OCI-M2 (cell line): ENCODE data around the gene KDSR.
"Not testable (repeated sequence)": the region's sequence is repeated elsewhere in the genome, so short reads cannot be mapped to it uniquely, and the experiment has no call there.

Source experiments
- DNase-seq: peaks from one replicate; lab custom pipeline; 2025; ENCODE audit not compliant: unreplicated experiment; lab: John Stamatoyannopoulos, UW

KDSR gene

GRCh38 chr18:63366213-63367052, 573 bp downstream of the KDSR start:
- DNase-seq: no peak

- no peak for DNase-seq
These were observed 1.2 kb downstream of the KDSR start for GRCh38 chr18:63365876-63366212.

- DNase-seq: no peak
These were observed 3.1 kb downstream of the KDSR start for GRCh38 chr18:63363951-63364350.

- DNase-seq: not testable (repeated sequence)
These were observed 3.6 kb downstream of the KDSR start for GRCh38 chr18:63363420-63363819.

- no peak for DNase-seq
These were observed 10.6 kb downstream of the KDSR start for GRCh38 chr18:63356272-63356896.

GRCh38 chr18:63350230-63350629, 16.8 kb downstream of the KDSR start:
- DNase-seq: no peak

GRCh38 chr18:63348508-63349136, 18.4 kb downstream of the KDSR start:
- DNase-seq: no peak

- no peak for DNase-seq
These were observed 20.4 kb downstream of the KDSR start for GRCh38 chr18:63346480-63347183.

GRCh38 chr18:63346031-63346430, 21.0 kb downstream of the KDSR start:
- no peak for DNase-seq

- no peak for DNase-seq
These were observed 22.1 kb downstream of the KDSR start for GRCh38 chr18:63344918-63345317.

- no peak for DNase-seq
These were observed 22.7 kb downstream of the KDSR start for GRCh38 chr18:63344263-63344662.

- DNase-seq: no peak
These were observed 24.8 kb downstream of the KDSR start for GRCh38 chr18:63342206-63342605.

GRCh38 chr18:63339920-63340484, 27.0 kb downstream of the KDSR start:
- no peak for DNase-seq

- no peak for DNase-seq
These were observed 30.5 kb downstream of the KDSR start for GRCh38 chr18:63336366-63337099.

- no peak for DNase-seq
These were observed 35.9 kb downstream of the KDSR start for GRCh38 chr18:63331105-63331504.

- no peak for DNase-seq
These were observed 37.4 kb downstream of the KDSR start for GRCh38 chr18:63329431-63330145.

GRCh38 chr18:63326011-63326410, 41.0 kb downstream of the KDSR start:
- no peak for DNase-seq

- DNase-seq: no peak
These were observed 41.8 kb downstream of the KDSR start for GRCh38 chr18:63325086-63325686.

GRCh38 chr18:63322908-63323634, 43.9 kb downstream of the KDSR start:
- no peak for DNase-seq
